Skeletal muscle satellite cell (primary cell): Measurements from ENCODE around the gene FBXO44. TPM values are rescaled to one million over a fixed set of nuclear protein-coding genes. Genes with fewer than 3 reads are reported as not detected.
A peak's percentile ranks its signal among the peaks of the same experiment; 100 is the strongest.
"Not testable (repeated sequence)": the region's sequence is repeated elsewhere in the genome, so short reads cannot be mapped to it uniquely, and the experiment has no call there.

Experiments
- H3K27me3 ChIP-seq: 2 replicates; pipeline ENCODE4 v1.7.0; 2013; ENCODE audit warnings: low read length; ENCODE audit not compliant: control insufficient read depth, insufficient read depth
- H3K36me3 ChIP-seq: 2 replicates; pipeline ENCODE4 v1.7.0; 2013; ENCODE audit warnings: mild to moderate bottlenecking, control low read depth, low read length; ENCODE audit not compliant: insufficient read depth
- H3K4me1 ChIP-seq: 2 replicates; pipeline ENCODE4 v1.7.0; 2013; ENCODE audit warnings: low read length; ENCODE audit not compliant: control insufficient read depth, insufficient read depth
- H3K4me2 ChIP-seq: 2 replicates; pipeline ENCODE4 v1.7.0; 2013; ENCODE audit warnings: mild to moderate bottlenecking, low read length
- H3K4me3 ChIP-seq: 2 replicates; pipeline ENCODE4 v1.7.0; 2013; ENCODE audit warnings: low read length
- H3K9ac ChIP-seq: 2 replicates; pipeline ENCODE4 v1.7.0; 2013; ENCODE audit warnings: mild to moderate bottlenecking, low read depth, low read length, moderate library complexity
- H3K9me3 ChIP-seq: replicated peaks from 2 replicates; pipeline ENCODE4 v1.7.0; 2013; ENCODE audit warnings: mild to moderate bottlenecking, control low read depth, low read length
- total RNA-seq: library from RNA; depleted of rRNA; stranded (reverse); fragments of >200 nt; gene quantifications from 2 replicates; pipeline ENCODE4 v1.2.3, GENCODE V29; 2012; rRNA removed

The FBXO44 gene, protein sequence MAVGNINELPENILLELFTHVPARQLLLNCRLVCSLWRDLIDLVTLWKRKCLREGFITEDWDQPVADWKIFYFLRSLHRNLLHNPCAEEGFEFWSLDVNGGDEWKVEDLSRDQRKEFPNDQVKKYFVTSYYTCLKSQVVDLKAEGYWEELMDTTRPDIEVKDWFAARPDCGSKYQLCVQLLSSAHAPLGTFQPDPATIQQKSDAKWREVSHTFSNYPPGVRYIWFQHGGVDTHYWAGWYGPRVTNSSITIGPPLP
- total RNA-seq = 8.7 and 12.7 TPM in 2 replicates

GRCh38 chr1:11654137-11654938, at the start of gene FBXO44, which contains the start of gene FBXO2:
FBXO44 (plus strand) TSS chr1:11654877; CDS start chr1:11655836, 959 bp downstream.
FBXO2 (minus strand) TSS chr1:11654429; CDS start chr1:11654340, 89 bp downstream.
- Histone ChIP-seq H3K27me3 (peaks cover 15% of the 10 kb centered on the region), H3K4me2 (peak within 1 kb of the TSS; percentile 98), H3K9ac (peak within 1 kb of the TSS; percentile 41), H3K4me3 (peak within 1 kb of the TSS; percentile 73), H3K36me3 (no peaks in the 10 kb centered on the region), H3K9me3 (no peaks in the 10 kb centered on the region), H3K4me1 (peaks cover 7% of the 10 kb centered on the region)

- no peak overlapping the region for H3K9ac ChIP-seq
- H3K4me2 ChIP-seq = no peak overlapping the region
- no peaks in the 10 kb centered on the region for H3K9me3 ChIP-seq
- no peaks in the 10 kb centered on the region for H3K4me1 ChIP-seq
- H3K27me3 ChIP-seq = peaks cover 13% of the 10 kb centered on the region
- H3K4me3 ChIP-seq = no peak overlapping the region
- no peaks in the 10 kb centered on the region for H3K36me3 ChIP-seq
Observed at GRCh38 chr1:11606775-11607174, 47.9 kb upstream of the FBXO44 start.

GRCh38 chr1:11608596-11609130, 46.0 kb upstream of the FBXO44 start:
- H3K9me3 ChIP-seq, H3K4me1 ChIP-seq, H3K4me3 ChIP-seq, H3K9ac ChIP-seq, H3K36me3 ChIP-seq, H3K4me2 ChIP-seq: not testable (repeated sequence)
- H3K27me3 ChIP-seq = peaks cover 21% of the 10 kb centered on the region

DNA sequence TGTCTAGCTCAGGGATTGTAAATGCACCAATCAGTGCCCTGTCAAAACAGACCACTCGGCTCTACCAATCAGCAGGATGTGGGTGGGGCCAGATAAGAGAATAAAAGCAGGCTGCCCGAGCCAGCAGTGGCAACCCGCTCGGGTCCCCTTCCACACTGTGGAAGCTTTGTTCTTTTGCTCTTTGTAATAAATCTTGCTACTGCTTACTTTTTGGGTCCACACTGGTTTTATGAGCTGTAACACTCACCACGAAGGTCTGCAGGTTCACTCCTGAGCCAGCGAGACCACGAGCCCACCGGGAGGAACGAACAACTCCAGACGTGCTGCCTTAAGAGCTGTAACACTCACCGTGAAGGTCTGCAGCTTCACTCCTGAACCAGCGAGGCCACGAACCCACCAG, 45.3 kb upstream of the FBXO44 start:
- not testable (repeated sequence) for H3K9me3 ChIP-seq, H3K4me3 ChIP-seq, H3K9ac ChIP-seq, H3K4me1 ChIP-seq, H3K4me2 ChIP-seq, H3K36me3 ChIP-seq
- peaks cover 18% of the 10 kb centered on the region for H3K27me3 ChIP-seq

- H3K4me3 ChIP-seq = no peak overlapping the region
- no peaks in the 10 kb centered on the region for H3K36me3 ChIP-seq
- H3K4me1 ChIP-seq = no peaks in the 10 kb centered on the region
- no peaks in the 10 kb centered on the region for H3K9me3 ChIP-seq
- H3K9ac ChIP-seq = no peak overlapping the region
- peaks cover 15% of the 10 kb centered on the region for H3K27me3 ChIP-seq
- no peak overlapping the region for H3K4me2 ChIP-seq
Observed at GRCh38 chr1:11610629-11611180, 44.0 kb upstream of the FBXO44 start.

DNA sequence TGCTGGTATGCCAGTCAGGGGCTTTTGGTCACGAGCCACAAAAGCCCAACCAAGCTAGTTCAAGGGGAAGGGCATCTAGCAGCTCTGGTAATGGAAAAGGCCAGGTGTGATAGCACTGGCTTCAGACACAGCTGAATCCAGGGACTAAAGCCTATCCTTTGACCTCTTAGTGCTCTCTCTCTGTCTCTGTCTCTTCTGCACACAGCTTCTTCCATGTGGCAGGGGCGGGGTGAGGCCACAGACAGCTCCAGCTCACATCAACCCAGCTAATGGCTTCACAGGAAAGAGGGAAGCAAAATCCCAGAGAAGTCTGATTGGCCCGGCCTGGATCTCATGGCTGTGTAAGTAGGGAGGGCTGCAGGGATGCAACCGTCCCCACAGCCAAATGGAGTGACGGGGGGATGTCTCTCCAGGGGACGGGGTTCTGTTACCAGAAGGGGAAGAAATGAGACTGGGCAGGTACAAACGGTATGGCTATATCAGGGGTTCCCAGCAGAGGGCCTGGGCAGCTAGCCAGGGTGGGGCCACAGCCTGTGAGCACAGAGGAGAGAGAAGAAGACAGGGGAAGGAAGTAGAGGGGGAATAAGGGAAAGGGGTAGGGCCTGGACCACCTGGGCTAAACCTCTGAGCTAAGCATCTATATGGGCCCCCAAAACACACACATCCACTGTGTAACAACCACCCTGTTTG, 42.9 kb upstream of the FBXO44 start:
- H3K9me3 ChIP-seq = no peaks in the 10 kb centered on the region
- no peak overlapping the region for H3K9ac ChIP-seq
- H3K27me3 ChIP-seq = peaks cover 20% of the 10 kb centered on the region
- H3K4me3 ChIP-seq = no peak overlapping the region
- no peak overlapping the region for H3K4me2 ChIP-seq
- H3K36me3 ChIP-seq = no peaks in the 10 kb centered on the region
- H3K4me1 ChIP-seq = no peaks in the 10 kb centered on the region

- Histone ChIP-seq H3K36me3 (no peaks in the 10 kb centered on the region), H3K9me3 (no peaks in the 10 kb centered on the region), H3K27me3 (peaks cover 34% of the 10 kb centered on the region)
Observed at GRCh38 chr1:11613347-11613746, 41.3 kb upstream of the FBXO44 start.

GRCh38 chr1:11615090-11615489, 39.6 kb upstream of the FBXO44 start:
- H3K27me3 ChIP-seq = peaks cover 40% of the 10 kb centered on the region
- no peaks in the 10 kb centered on the region for H3K4me1 ChIP-seq
- H3K4me3 ChIP-seq = no peak overlapping the region
- no peaks in the 10 kb centered on the region for H3K36me3 ChIP-seq
- H3K9ac ChIP-seq = no peak overlapping the region
- no peaks in the 10 kb centered on the region for H3K9me3 ChIP-seq
- no peak overlapping the region for H3K4me2 ChIP-seq

More at GRCh38 chr1:11613347-11613746, 41.3 kb upstream of the FBXO44 start:
- Histone ChIP-seq H3K9ac (no peak overlapping the region), H3K4me1 (no peaks in the 10 kb centered on the region), H3K4me3 (no peak overlapping the region), H3K4me2 (no peak overlapping the region)

DNA sequence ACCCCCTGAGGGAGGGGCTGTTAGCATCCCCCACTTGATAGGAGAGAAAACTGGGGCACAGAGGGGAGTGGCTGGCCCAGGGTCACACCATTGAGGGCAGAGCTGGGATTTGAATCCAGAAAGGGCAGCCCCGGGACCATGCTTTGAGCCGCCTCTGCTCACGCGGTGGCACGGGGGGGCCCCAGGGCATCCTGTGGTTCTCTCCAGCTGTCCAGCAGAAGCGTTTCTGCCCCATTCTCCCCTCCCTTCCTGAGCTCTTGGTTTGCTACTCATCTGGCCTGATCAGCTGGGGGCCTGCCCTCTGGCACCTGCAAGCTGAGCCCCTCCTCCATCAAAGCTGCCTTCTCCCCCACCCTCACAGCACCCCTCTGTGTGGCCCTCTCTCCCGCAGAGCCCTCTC, 37.9 kb upstream of the FBXO44 start:
- Histone ChIP-seq H3K9ac (no peak overlapping the region), H3K27me3 (peaks cover 42% of the 10 kb centered on the region), H3K4me3 (no peak overlapping the region), H3K36me3 (no peaks in the 10 kb centered on the region), H3K4me1 (no peaks in the 10 kb centered on the region), H3K4me2 (no peak overlapping the region), H3K9me3 (no peaks in the 10 kb centered on the region)

DNA sequence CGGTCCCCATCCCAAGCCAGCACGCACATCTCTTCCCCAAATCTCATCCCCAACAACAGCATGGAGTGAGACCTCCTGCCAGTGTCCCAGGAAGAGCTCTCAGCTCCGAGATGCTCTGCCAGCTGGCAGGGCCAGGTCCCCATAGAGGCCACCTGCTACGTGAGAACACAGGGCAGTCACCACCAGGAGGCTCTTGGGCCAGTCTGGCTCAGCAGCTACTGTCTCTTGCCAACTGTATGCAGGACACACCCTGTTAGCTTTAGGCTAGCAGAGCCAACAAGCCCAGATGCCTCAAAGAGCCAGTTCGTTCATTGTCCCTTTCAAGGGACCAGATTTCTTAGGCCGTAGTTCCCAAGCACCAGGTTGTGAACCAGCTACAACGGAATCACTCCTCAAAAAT, 37.4 kb upstream of the FBXO44 start:
- Histone ChIP-seq H3K4me2 (no peak overlapping the region), H3K4me1 (no peaks in the 10 kb centered on the region), H3K27me3 (peaks cover 44% of the 10 kb centered on the region)

DNA sequence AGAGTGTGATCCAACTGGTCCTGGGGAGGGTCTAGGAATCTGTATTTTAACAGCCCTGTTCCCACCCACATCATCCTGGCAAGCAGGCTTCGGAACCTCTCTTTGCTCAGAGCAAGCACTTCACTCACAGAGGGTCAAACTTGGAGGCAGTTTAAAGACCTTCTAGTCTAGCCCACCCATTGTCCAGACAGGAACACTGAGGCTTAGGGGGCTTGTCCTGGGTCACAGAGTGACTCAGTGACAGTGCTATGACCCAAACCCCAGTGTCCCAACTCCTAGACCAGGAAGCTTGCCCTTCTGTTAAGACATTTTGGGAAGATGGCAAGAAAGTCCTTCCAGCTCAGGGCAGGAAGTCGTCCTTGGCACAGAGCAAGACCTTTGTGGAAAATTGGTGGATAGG, 36.9 kb upstream of the FBXO44 start:
- no peaks in the 10 kb centered on the region for H3K4me1 ChIP-seq
- H3K36me3 ChIP-seq = no peaks in the 10 kb centered on the region
- H3K4me3 ChIP-seq = no peak overlapping the region
- H3K27me3 ChIP-seq = peaks cover 41% of the 10 kb centered on the region
- no peak overlapping the region for H3K4me2 ChIP-seq
- no peak overlapping the region for H3K9ac ChIP-seq
- H3K9me3 ChIP-seq = no peaks in the 10 kb centered on the region

More for the DNA sequence above, 37.4 kb upstream of the FBXO44 start:
- H3K9me3 ChIP-seq = no peaks in the 10 kb centered on the region
- H3K4me3 ChIP-seq = no peak overlapping the region
- H3K36me3 ChIP-seq = no peaks in the 10 kb centered on the region
- H3K9ac ChIP-seq = no peak overlapping the region
